PFSK-1 (cell line): ENCODE measurements around the gene GABRA4.

Experiments
- FOXP2 ChIP-seq: optimal IDR thresholded peaks from 2 replicates; pipeline ENCODE3; 2011; ENCODE audit warnings: borderline replicate concordance, control low read depth, inconsistent platforms; ENCODE audit not compliant: insufficient read depth; ENCODE audit errors: extremely low read length, extremely low read depth
- POLR2AphosphoS5 ChIP-seq: IDR thresholded peaks from 2 replicates; pipeline ENCODE4 v1.6.1; 2012; ENCODE audit warnings: low read depth, mild to moderate bottlenecking, control low read depth, low read length, moderate library complexity
- SIN3A ChIP-seq: IDR thresholded peaks from 2 replicates; pipeline ENCODE4 v1.6.1; 2012; ENCODE audit warnings: mild to moderate bottlenecking, low read length, moderate library complexity, borderline replicate concordance; ENCODE audit not compliant: insufficient read depth
- TAF1 ChIP-seq: IDR thresholded peaks from 2 replicates; pipeline ENCODE4 v1.6.1; 2012; ENCODE audit warnings: low read length, control low read depth, borderline replicate concordance; ENCODE audit not compliant: insufficient read depth
- TF ChIP-seq, protein P1 (sequence below), 2 experiments: IDR thresholded peaks; 2 replicates each; pipeline versions ENCODE4 v1.6.1 to v1.8.0; 2011 to 2012; ENCODE audit warnings: low read depth in 2 of 2, low read length in 2 of 2, control low read depth in 1 of 2, inconsistent platforms in 1 of 2, mild to moderate bottlenecking in 1 of 2, moderate library complexity in 1 of 2; ENCODE audit not compliant: insufficient read depth in 1 of 2

DNA sequence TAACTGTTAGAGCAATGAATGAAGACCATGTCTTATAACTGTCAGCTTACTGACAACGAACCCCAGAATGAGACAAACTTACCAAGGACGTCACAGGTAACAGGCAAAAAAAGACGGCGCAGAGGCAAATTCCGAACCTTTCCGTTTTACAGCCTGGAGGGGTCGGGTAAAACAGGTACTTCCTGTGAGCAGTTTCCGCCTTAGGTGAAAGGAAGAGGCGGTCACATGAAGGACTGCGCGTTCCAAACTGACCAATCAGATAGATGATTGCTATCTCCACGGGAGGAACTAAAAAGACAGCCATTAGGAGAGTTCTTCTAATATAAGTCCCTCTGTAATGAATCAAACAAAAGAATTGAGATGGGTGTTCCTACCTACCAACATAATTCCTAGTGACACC lies 84.3 kb downstream of the GABRA4 start, which contains the start of gene COX7B2:
- TF ChIP-seq POLR2AphosphoS5 (no peak), TAF1 (no peak), SIN3A (no peak), FOXP2 (no peak)
- TF ChIP-seq, protein P1, sequence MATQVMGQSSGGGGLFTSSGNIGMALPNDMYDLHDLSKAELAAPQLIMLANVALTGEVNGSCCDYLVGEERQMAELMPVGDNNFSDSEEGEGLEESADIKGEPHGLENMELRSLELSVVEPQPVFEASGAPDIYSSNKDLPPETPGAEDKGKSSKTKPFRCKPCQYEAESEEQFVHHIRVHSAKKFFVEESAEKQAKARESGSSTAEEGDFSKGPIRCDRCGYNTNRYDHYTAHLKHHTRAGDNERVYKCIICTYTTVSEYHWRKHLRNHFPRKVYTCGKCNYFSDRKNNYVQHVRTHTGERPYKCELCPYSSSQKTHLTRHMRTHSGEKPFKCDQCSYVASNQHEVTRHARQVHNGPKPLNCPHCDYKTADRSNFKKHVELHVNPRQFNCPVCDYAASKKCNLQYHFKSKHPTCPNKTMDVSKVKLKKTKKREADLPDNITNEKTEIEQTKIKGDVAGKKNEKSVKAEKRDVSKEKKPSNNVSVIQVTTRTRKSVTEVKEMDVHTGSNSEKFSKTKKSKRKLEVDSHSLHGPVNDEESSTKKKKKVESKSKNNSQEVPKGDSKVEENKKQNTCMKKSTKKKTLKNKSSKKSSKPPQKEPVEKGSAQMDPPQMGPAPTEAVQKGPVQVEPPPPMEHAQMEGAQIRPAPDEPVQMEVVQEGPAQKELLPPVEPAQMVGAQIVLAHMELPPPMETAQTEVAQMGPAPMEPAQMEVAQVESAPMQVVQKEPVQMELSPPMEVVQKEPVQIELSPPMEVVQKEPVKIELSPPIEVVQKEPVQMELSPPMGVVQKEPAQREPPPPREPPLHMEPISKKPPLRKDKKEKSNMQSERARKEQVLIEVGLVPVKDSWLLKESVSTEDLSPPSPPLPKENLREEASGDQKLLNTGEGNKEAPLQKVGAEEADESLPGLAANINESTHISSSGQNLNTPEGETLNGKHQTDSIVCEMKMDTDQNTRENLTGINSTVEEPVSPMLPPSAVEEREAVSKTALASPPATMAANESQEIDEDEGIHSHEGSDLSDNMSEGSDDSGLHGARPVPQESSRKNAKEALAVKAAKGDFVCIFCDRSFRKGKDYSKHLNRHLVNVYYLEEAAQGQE (IDR thresholded peaks at IDR 0.05; ENCODE audit: insufficient read depth in 1 of 2, low read depth in 2 of 2, low read length in 2 of 2): no peak
